Bronchus fibroblast of lung (primary cell): Measurements from ENCODE around the gene ADAMTS9. TPM values are rescaled to one million over a fixed set of nuclear protein-coding genes. Genes with fewer than 3 reads are reported as not detected.

Source experiments
- total RNA-seq: library from RNA; depleted of rRNA; stranded (reverse); fragments of >200 nt; gene quantifications from 2 replicates; pipeline ENCODE4 v1.2.3, GENCODE V29; 2015

Gene ADAMTS9, protein sequence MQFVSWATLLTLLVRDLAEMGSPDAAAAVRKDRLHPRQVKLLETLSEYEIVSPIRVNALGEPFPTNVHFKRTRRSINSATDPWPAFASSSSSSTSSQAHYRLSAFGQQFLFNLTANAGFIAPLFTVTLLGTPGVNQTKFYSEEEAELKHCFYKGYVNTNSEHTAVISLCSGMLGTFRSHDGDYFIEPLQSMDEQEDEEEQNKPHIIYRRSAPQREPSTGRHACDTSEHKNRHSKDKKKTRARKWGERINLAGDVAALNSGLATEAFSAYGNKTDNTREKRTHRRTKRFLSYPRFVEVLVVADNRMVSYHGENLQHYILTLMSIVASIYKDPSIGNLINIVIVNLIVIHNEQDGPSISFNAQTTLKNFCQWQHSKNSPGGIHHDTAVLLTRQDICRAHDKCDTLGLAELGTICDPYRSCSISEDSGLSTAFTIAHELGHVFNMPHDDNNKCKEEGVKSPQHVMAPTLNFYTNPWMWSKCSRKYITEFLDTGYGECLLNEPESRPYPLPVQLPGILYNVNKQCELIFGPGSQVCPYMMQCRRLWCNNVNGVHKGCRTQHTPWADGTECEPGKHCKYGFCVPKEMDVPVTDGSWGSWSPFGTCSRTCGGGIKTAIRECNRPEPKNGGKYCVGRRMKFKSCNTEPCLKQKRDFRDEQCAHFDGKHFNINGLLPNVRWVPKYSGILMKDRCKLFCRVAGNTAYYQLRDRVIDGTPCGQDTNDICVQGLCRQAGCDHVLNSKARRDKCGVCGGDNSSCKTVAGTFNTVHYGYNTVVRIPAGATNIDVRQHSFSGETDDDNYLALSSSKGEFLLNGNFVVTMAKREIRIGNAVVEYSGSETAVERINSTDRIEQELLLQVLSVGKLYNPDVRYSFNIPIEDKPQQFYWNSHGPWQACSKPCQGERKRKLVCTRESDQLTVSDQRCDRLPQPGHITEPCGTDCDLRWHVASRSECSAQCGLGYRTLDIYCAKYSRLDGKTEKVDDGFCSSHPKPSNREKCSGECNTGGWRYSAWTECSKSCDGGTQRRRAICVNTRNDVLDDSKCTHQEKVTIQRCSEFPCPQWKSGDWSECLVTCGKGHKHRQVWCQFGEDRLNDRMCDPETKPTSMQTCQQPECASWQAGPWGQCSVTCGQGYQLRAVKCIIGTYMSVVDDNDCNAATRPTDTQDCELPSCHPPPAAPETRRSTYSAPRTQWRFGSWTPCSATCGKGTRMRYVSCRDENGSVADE (N-terminal part only)
- total RNA-seq: 2.5 TPM in 2 replicates

DNA sequence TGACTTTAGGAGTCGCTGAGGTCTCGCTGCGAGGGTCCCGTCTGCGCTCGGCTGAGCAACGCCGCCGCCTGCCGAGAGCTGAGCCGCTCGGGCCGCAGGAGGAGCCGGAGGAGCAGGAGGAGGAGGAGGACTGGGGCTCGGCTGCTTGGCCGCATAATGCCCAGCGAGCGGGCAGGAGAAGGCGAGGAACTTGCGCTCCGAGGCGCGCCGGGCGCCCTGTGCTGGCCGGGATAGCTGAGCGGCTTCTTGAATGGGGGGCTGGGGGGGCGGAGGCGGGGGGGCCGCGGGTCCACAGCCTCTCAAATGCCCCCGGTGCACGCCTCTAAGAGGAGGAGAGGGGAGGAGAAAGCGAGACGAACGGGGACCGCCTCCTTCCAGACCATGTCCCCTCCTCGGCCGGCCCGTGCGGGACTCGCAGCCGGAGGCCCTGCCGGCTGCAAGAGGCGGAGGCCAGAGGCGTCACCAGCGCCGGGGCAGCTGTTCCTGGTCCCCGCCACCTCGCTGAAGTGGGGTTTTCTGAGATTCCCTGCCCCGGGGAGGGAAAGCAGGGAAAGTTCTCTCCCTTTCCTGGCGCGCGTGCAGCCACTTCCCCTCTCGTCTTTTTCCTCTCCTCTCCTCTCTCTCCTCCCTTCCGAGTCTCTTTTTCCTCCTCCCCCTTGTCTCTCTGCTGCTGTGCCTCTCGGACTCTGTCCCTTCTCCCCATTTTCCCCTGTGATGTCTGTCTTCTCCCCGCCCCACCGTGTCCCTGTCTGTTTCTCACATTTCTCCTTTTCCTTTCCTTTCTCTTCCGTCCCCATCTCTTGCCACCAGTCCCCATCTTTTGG lies at the start of gene ADAMTS9:
TSS of gene ADAMTS9 (minus strand) at position 220 of the 824 bp plus-strand sequence. CDS start 343 bp downstream, outside the sequence.

